Mesodermal cell (in vitro differentiated cells): ENCODE measurements around the gene DDX10. TPM values are rescaled to one million over a fixed set of nuclear protein-coding genes. Genes with fewer than 3 reads are reported as not detected.
A peak's percentile ranks its signal among the peaks of the same experiment; 100 is the strongest.

Experiments used
- H3K27ac ChIP-seq: 2 replicates; pipeline ENCODE4 v1.7.0; 2013; ENCODE audit warnings: mild to moderate bottlenecking, low read depth, low read length, moderate library complexity; ENCODE audit not compliant: severe bottlenecking
- H3K36me3 ChIP-seq: 2 replicates; pipeline ENCODE4 v1.7.1; 2013; ENCODE audit warnings: mild to moderate bottlenecking, low read length, moderate library complexity; ENCODE audit not compliant: control insufficient read depth, insufficient read depth
- H3K4me1 ChIP-seq: one replicate; pipeline ENCODE4 v1.7.1; 2013; ENCODE audit warnings: mild to moderate bottlenecking, low read length; ENCODE audit not compliant: insufficient read depth, control insufficient read depth, poor library complexity, severe bottlenecking
- H3K4me3 ChIP-seq: 2 replicates; pipeline ENCODE4 v1.7.0; 2013; ENCODE audit warnings: low read length, control low read depth, mild to moderate bottlenecking; ENCODE audit not compliant: insufficient read depth, poor library complexity, severe bottlenecking; ENCODE audit errors: extremely low read depth
- H3K9me3 ChIP-seq: 2 replicates; pipeline ENCODE4 v1.7.1; 2013; ENCODE audit warnings: mild to moderate bottlenecking, low read length, moderate library complexity; ENCODE audit not compliant: control insufficient read depth
- WGBS, 2 experiments: methylation state at CpG; one replicate each; pipeline ENCODE4 v1.1.5; 2013; ENCODE audit warnings: missing lambda C conversion rate in 2 of 2; ENCODE audit not compliant: insufficient coverage in 2 of 2; 5-methylcytosine and 5-hydroxymethylcytosine counted together
- polyA plus RNA-seq, 2 experiments: library from polyadenylated mRNA; stranded (reverse); fragments of 50-300 nt; gene quantifications; one replicate each; pipeline ENCODE4 v1.2.3, GENCODE V29; 2013

DDX10 gene
- 21.2 TPM for polyA plus RNA-seq (2013, experiment 1 of 2)
- polyA plus RNA-seq (2013, experiment 2 of 2): 21.9 TPM

- H3K4me1 ChIP-seq: peaks cover 6% of the 10 kb centered on the region
- peaks cover 22% of the 10 kb centered on the region for H3K36me3 ChIP-seq
- H3K9me3 ChIP-seq: no peaks in the 10 kb centered on the region
- peak within 1 kb of the TSS; percentile 26 for H3K27ac ChIP-seq
- 0% methylated on average over 51 to 57 of the region's 61 CpGs for WGBS, 2 experiments
- H3K4me3 ChIP-seq: peak within 1 kb of the TSS; percentile 77
Observed at GRCh38 chr11:108664730-108665525, at the start of gene DDX10. DDX10 (plus strand) TSS chr11:108665069; CDS start chr11:108665154, 85 bp downstream.

- Histone ChIP-seq H3K27ac (peak overlapping the region; percentile 58), H3K36me3 (no peaks in the 10 kb centered on the region), H3K9me3 (no peaks in the 10 kb centered on the region), H3K4me3 (no peak overlapping the region), H3K4me1 (peaks cover 14% of the 10 kb centered on the region)
- 82 to 100% methylated on average over 2 to 3 of the region's 3 CpGs for WGBS, 2 experiments
Observed at GRCh38 chr11:108616549-108616948, 48.3 kb upstream of the DDX10 start.

GRCh38 chr11:108617055-108617454 lies 47.8 kb upstream of the DDX10 start:
- WGBS, 2 experiments: 80 to 85% methylated on average over 3 of the region's 4 CpGs
- Histone ChIP-seq H3K4me1 (peaks cover 14% of the 10 kb centered on the region), H3K4me3 (no peak overlapping the region), H3K9me3 (no peaks in the 10 kb centered on the region), H3K36me3 (no peaks in the 10 kb centered on the region), H3K27ac (peak overlapping the region; percentile 58)

GRCh38 chr11:108618529-108618928 lies 46.3 kb upstream of the DDX10 start:
- H3K36me3 ChIP-seq: no peaks in the 10 kb centered on the region
- H3K9me3 ChIP-seq: no peaks in the 10 kb centered on the region
- H3K4me3 ChIP-seq: no peak overlapping the region
- H3K27ac ChIP-seq: no peak overlapping the region
- H3K4me1 ChIP-seq: peaks cover 14% of the 10 kb centered on the region
- no CpG with 5 or more reads among the region's 1 CpG for WGBS, 2 experiments

- no peak overlapping the region for H3K27ac ChIP-seq
Observed at GRCh38 chr11:108620958-108621772, 43.7 kb upstream of the DDX10 start.

GRCh38 chr11:108622341-108622740 lies 42.5 kb upstream of the DDX10 start:
- H3K9me3 ChIP-seq: no peaks in the 10 kb centered on the region
- H3K4me3 ChIP-seq: no peak overlapping the region
- no CpG with 5 or more reads among the region's 2 CpGs for WGBS, 2 experiments
- H3K4me1 ChIP-seq: peaks cover 8% of the 10 kb centered on the region
- no peak overlapping the region for H3K27ac ChIP-seq
- H3K36me3 ChIP-seq: no peaks in the 10 kb centered on the region

More at GRCh38 chr11:108620958-108621772, 43.7 kb upstream of the DDX10 start:
- Histone ChIP-seq H3K4me1 (peaks cover 14% of the 10 kb centered on the region), H3K4me3 (no peak overlapping the region), H3K9me3 (no peaks in the 10 kb centered on the region), H3K36me3 (no peaks in the 10 kb centered on the region)
- 83% methylated on average over 1 of the region's 2 CpGs; no CpG with 5 or more reads in 1 of the 2 experiments for WGBS, 2 experiments

- Histone ChIP-seq H3K9me3 (peaks cover 14% of the 10 kb centered on the region), H3K4me3 (no peak overlapping the region), H3K36me3 (no peaks in the 10 kb centered on the region), H3K4me1 (no peaks in the 10 kb centered on the region), H3K27ac (no peak overlapping the region)
- WGBS, 2 experiments: 89 to 100% methylated on average over 1 to 3 of the region's 5 CpGs
Observed at GRCh38 chr11:108624196-108624925, 40.5 kb upstream of the DDX10 start.

GRCh38 chr11:108628326-108628725 lies 36.5 kb upstream of the DDX10 start:
- Histone ChIP-seq H3K36me3 (no peaks in the 10 kb centered on the region), H3K27ac (no peak overlapping the region), H3K4me3 (no peak overlapping the region), H3K4me1 (no peaks in the 10 kb centered on the region), H3K9me3 (peaks cover 21% of the 10 kb centered on the region)
- WGBS, 2 experiments: 89 to 91% methylated on average over 8 to 10 of the region's 10 CpGs

GRCh38 chr11:108628812-108629211 lies 36.1 kb upstream of the DDX10 start:
- H3K27ac ChIP-seq: no peak overlapping the region
- peaks cover 21% of the 10 kb centered on the region for H3K9me3 ChIP-seq
- no peaks in the 10 kb centered on the region for H3K4me1 ChIP-seq
- no peaks in the 10 kb centered on the region for H3K36me3 ChIP-seq
- H3K4me3 ChIP-seq: no peak overlapping the region
- WGBS, 2 experiments: 90 to 100% methylated on average over 1 to 2 of the region's 2 CpGs

GRCh38 chr11:108629274-108629673 lies 35.6 kb upstream of the DDX10 start:
- Histone ChIP-seq H3K36me3 (no peaks in the 10 kb centered on the region), H3K27ac (no peak overlapping the region), H3K4me1 (no peaks in the 10 kb centered on the region), H3K9me3 (peaks cover 21% of the 10 kb centered on the region), H3K4me3 (no peak overlapping the region)
- 89 to 90% methylated on average over 2 to 3 of the region's 3 CpGs for WGBS, 2 experiments
